LNCAP (cell line): ENCODE data around the gene HAO1.

Source experiments
- CTCF ChIP-seq: fragments of 450-650 bp; IDR thresholded peaks from 2 replicates; pipeline ENCODE4 v1.5.1; 2017; ENCODE audit warnings: mild to moderate bottlenecking

HAO1 gene

DNA sequence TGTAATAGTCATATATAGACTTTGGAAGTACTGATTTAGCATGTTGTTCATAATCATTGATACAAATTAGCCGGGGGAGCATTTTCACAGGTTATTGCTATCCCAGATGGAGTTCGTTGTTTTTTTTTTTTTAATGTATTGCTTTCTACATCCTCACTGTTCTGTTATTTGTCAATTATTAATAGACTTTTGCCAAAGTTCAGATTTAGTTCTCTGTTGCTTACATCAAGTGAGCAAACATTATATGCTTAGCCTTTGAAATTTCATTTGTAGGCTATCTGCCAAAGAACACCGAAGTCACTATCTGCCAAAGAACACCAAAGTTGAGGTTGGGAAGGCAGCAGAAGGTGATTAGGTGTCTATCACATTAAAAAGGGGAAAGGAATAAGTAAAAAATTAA lies at the start of gene HAO1:
Gene HAO1 (minus strand): TSS at position 118 of the 400 bp plus-strand sequence. CDS start 36 bp downstream, at position 82.
- no peak for TF ChIP-seq CTCF

- 0 out of 2 replicates have a peak, but pooled peaks have one; percentile 13 for TF ChIP-seq CTCF
Measured at GRCh38 chr20:7989379-7989778, 49.1 kb upstream of the HAO1 start.

DNA sequence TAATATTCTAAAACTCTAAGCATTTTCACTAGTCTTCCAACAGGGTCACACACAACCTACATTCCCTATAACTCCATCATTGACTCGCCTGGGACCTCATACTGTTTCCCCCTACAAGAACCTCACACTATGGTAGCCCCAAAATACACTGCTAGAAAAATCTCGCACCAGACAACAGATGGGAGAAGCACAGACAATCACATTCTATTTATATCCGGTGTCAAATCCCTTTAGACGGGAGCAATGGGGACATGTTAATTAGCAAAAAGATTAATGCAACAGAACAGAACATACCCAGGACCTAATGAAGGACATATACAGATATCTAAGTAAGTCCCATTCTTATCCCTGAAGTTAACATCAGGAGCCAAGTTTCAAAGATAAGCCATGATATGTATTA lies 45.7 kb upstream of the HAO1 start:
- TF ChIP-seq CTCF, result no peak

DNA sequence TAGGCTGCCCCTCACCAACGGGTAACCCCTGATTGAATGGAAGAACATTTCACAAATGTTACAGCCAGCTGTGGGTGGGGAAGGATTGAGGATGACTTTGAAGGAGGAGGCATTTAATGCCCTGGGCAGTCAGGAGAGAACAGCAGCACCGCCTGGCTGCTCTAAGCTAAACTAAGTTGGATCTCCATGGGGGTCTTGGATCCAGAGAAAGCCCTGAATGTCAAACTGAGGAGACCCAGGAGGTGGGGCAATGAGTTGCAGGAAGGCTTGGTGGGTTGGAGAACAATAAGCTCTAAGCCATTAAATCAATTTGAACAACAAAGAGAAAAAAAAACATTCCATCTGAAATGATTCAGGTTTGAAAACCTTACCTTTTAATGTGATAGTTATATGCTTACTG lies 43.9 kb upstream of the HAO1 start:
- TF ChIP-seq CTCF, result no peak

DNA sequence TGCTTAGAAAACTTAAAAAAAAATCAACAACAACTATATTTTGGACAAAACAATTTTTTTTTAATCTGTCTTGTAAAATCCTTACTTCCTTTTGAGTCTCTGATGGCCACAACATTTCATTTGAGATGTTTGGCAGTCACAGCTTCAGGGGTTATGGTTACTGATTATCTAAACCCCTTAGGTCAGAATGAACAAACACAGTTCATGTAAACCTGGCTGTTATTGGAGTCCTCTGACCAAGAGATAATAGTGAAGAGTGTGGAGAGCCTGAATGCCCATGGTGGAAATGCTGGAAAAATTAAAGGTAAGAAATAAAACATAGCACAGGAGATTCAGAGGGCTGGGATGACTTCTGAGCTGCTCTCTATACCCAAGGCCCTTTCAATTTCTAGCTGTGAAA lies 41.1 kb upstream of the HAO1 start:
- no peak for TF ChIP-seq CTCF

- TF ChIP-seq CTCF, result peak; percentile 57
Measured at GRCh38 chr20:7980332-7981046, 40.2 kb upstream of the HAO1 start.

DNA sequence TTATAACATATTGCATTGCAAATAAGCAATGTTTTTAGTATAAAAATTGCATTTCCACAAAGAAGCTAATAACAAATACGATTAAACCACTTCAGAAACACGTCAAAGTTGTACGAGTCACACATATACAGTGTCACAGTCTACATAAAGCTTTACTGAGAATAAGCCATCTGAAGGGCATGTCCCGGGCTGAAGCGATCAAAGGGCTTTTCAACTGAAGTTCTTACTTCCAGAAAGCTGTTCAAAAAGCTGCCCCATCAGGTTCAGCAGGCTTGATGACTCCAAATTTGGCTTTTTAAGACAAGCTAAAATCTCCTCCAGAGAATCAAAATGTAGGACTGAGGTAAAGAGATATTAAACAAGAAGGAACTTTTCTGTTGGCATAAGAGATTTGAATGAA lies 37.5 kb upstream of the HAO1 start:
- TF ChIP-seq CTCF, result no peak
